Right cardiac atrium (tissue), 5 donors: ENCODE data around the gene AKR1A1. TPM values are rescaled to one million over a fixed set of nuclear protein-coding genes. Genes with fewer than 3 reads are reported as not detected.

Source experiments
- ATAC-seq, 2 donors: fragments of 200-7000 bp; cut with Tn5 transposase; one replicate each; pipeline versions ENCODE4 v1.8.0 to v1.9.1; 2020; ENCODE audit warnings: moderate library complexity in 2 of 2, mild to moderate bottlenecking in 1 of 2
- DNase-seq, 3 donors: peaks; one replicate each; pipeline ENCODE4 v3.0.0-alpha.2; 2020
- H3K27ac ChIP-seq: one replicate; pipeline ENCODE4 v1.5.1; 2013; ENCODE audit warnings: mild to moderate bottlenecking, low read length, control low read depth, moderate library complexity
- H3K27me3 ChIP-seq: one replicate; pipeline ENCODE4 v1.6.1; 2013; ENCODE audit not compliant: control insufficient read depth, insufficient read depth
- H3K4me1 ChIP-seq: one replicate; pipeline ENCODE4 v1.6.1; 2013; ENCODE audit warnings: low read length; ENCODE audit not compliant: control insufficient read depth, insufficient read depth
- H3K4me3 ChIP-seq: one replicate; pipeline ENCODE4 v1.5.1; 2013; ENCODE audit warnings: low read length, control low read depth
- H3K9me3 ChIP-seq: one replicate; pipeline ENCODE4 v1.6.1; 2013; ENCODE audit warnings: low read length; ENCODE audit not compliant: control insufficient read depth
- WGBS: extraction: QIAGEN DNeasy Blood & Tissue Kit; methylation state at CpG from one replicate; pipeline ENCODE4 v1.1.7; 2013; 5-methylcytosine and 5-hydroxymethylcytosine counted together
- intact Hi-C, 4 donors: fragments of 100-400 bp; cut with DNase I; formaldehyde crosslinking; loops; one replicate each; pipeline versions ENCODE4 v1.11.0 to v1.14.0; 2022 to 2023
- long read RNA-seq, 4 donors: library from polyadenylated mRNA; unstranded; transcript quantifications; one replicate each; pipeline ENCODE4 v2.0.0, GENCODE V29; 2020 to 2021
- polyA plus RNA-seq: library from polyadenylated mRNA; stranded (reverse); fragments of 200-250 nt; gene quantifications from one replicate; pipeline ENCODE4 v1.2.3, GENCODE V29; 2013
- total RNA-seq, 4 donors: library from RNA; stranded (reverse); fragmentation: NEBNext Ultra II Directional; extraction: Animal tissue kit (Norgen Biotek cat#: 25700); gene quantifications; one replicate each; pipeline ENCODE4 v1.2.1, GENCODE V29; 2021
- donor health status: healthy with polysubstance abuse.
- donor health status: DM: no; HTN: yes; CAD: no.
- donor health status: DM: no; HTN: no; CAD: no.
- donor health status: DM: no; HTN: yes; CAD: no; lungs with severe emphysema.
- donor health status: DM: yes; HTN: yes; CAD: no.

AKR1A1 gene
- 100 to 1,000 TPM in 1 of 4 donors, 10 to 100 TPM in 3; 67.3 to 106 (median 90.7) TPM for total RNA-seq
- 75.0 TPM for polyA plus RNA-seq
- long read RNA-seq, donor 1, transcript AKR1A1-214 (10 exons, 1,360 nt): minor isoform, 17 of 88 reads
- long read RNA-seq, donor 1, transcript AKR1A1-202 (10 exons, 1,818 nt): minor isoform, 12 of 88 reads
- long read RNA-seq, donor 1, transcript AKR1A1-201 (9 exons, 1,166 nt): major isoform, 37 of 88 reads
- long read RNA-seq, donor 1, partial matches to known transcripts: 6 of 88 reads
- long read RNA-seq, donor 1, other reads (novel, unspliced or antisense): 13 of 88 reads
- long read RNA-seq, donor 2, transcript AKR1A1-201 (9 exons, 1,166 nt): major isoform, 29 of 56 reads
- long read RNA-seq, donor 2, transcript AKR1A1-202 (10 exons, 1,818 nt): minor isoform, 10 of 56 reads
- long read RNA-seq, donor 2, transcript AKR1A1-214 (10 exons, 1,360 nt): minor isoform, 7 of 56 reads
- long read RNA-seq, donor 2, partial matches to known transcripts: 4 of 56 reads
- long read RNA-seq, donor 2, other reads (novel, unspliced or antisense): 5 of 56 reads
- long read RNA-seq, donor 3, transcript AKR1A1-214 (10 exons, 1,360 nt): minor isoform, 18 of 129 reads
- long read RNA-seq, donor 3, transcript AKR1A1-201 (9 exons, 1,166 nt): major isoform, 64 of 129 reads
- long read RNA-seq, donor 3, transcript AKR1A1-202 (10 exons, 1,818 nt): minor isoform, 25 of 129 reads
- long read RNA-seq, donor 3, partial matches to known transcripts: 5 of 129 reads
- long read RNA-seq, donor 3, other reads (novel, unspliced or antisense): 16 of 129 reads
- long read RNA-seq, donor 4, transcript AKR1A1-214 (10 exons, 1,360 nt): minor isoform, 7 of 38 reads
- long read RNA-seq, donor 4, transcript AKR1A1-201 (9 exons, 1,166 nt): major isoform, 16 of 38 reads
- long read RNA-seq, donor 4, transcript AKR1A1-202 (10 exons, 1,818 nt): minor isoform, 5 of 38 reads
- long read RNA-seq, donor 4, partial matches to known transcripts: 1 of 38 reads
- long read RNA-seq, donor 4, other reads (novel, unspliced or antisense): 9 of 38 reads

DNA sequence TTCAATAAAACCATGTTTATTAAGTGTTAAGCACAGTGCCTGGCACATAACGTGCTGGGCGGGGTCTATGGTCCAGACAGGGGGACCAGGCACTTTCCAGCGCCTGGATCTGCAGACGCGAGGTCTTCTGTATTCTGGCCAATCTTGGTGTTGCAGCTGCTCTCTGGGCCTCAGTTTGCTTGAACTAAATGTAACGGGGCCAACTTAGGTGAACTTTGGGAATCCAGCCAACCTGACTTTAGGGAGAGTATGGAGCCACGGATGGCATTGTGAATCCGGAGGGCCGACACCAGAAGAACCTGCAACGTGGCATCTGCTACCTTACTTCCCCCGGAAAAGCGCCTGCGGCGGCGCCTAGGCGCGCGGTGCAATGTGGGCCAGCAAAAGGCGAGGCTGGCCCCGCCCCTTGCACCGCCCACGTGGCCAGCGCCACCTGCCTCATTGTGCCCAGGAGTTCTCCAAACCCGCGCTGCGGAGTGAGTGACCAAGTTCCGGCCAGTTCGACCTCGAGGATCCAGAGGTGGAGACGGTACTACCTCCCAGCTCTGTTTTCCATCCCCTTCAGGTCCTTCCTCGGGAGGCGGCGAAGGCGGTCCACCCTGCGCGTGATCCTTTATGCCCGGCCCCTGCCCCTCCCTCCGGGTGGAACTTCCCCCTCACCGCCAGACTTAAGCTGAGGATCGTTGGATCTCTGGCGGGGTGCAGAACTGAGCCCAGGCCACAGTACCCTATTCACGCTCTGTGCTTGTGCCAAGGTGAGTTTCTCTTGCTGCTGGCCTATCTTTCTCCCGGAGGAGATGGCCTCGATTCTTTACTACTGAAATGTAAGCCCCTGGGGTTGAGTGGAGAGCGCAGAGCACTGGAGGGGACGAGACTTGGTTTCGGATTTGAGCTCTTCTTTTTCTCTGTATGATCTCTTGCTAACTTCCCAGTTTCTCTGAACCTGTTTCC, at the start of gene AKR1A1:
TSS of gene AKR1A1 (plus strand) at position 426 of the 951 bp plus-strand sequence. CDS start 10,969 bp downstream, outside the sequence.
- ATAC-seq: peak; percentile 98
- H3K9me3 ChIP-seq: no peaks in the 10 kb centered on the region
- WGBS: under 1% methylated on average over 47 of the region's 47 CpGs

DNA sequence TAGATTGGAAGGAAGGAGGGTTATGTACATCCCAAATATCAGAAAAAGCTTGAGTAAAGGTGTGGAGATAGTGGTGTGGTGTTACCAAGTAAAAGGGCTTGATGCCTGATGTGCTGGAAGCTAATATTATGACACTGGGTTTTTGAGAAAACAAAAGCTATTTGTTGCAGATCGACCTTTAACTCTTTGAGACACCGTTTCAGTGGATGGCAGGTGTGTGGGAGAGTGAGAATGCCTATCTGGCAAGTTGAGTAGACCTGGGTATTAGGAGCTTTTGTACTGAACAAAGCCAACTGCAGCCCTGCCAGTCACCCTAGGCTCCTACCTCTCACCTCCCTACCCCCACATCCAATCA, 49.1 kb upstream of the AKR1A1 start:
- Histone ChIP-seq H3K27me3 (no peaks in the 10 kb centered on the region), H3K4me1 (peaks cover 4% of the 10 kb centered on the region), H3K9me3 (no peaks in the 10 kb centered on the region), H3K4me3 (no peak overlapping the region), H3K27ac (no peak overlapping the region)
- ATAC-seq (no peak), DNase-seq (no peak)
- intact Hi-C loops: no loop called here
- 88% methylated on average over 2 of the region's 2 CpGs for WGBS

More for the DNA sequence above, at the start of gene AKR1A1:
- DNase-seq: peak; percentile 89 to 96 (median 95)
- Histone ChIP-seq H3K27ac (peak within 1 kb of the TSS; percentile 82), H3K27me3 (no peaks in the 10 kb centered on the region), H3K4me1 (no peaks in the 10 kb centered on the region), H3K4me3 (peak within 1 kb of the TSS; percentile 70)
- intact Hi-C loops: no loop called here

DNA sequence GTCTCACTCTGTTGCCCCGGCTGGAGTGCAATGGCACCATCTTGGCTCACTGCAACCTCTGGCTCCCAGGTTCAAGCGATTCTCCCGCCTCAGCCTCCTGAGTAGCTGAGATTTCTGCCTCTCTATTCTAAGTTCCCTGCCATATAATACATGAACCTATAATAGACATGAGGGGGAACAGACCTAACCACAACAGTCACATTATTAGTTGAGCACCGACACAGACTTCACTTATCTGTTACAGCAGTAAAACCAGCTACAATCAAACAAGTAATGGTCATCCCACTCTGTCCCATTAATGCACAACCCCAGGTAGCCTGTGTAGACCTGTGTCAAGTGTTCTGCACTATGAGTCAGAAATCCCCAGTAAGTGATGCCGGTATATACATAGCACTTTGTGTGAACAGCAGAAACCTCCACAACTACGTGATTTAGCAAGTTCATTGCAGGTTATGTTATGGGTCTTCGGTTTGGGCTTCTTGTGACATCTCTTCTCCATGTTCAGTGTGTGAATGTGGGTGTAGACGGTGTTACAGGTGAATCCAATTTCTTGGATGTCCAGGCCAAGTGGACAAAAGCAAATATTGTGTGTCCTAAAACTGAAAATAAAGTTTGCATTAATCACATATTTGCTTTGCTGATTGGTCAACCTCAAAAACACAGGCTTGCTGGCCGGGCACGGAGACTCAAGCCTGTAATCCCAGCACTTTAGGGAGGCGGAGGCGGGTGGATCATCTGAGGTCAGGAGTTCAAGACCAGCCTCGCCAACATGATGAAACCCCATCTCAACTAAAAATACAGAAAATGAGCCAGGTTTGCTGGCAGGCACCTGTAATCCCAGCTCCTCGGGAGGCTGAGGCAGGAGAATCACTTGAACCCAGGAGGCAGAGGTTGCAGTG, 46.9 kb upstream of the AKR1A1 start:
- H3K4me3 ChIP-seq: no peak overlapping the region
- ATAC-seq: no peak
- no peak overlapping the region for H3K27ac ChIP-seq
- WGBS: 95% methylated on average over 14 of the region's 14 CpGs
- intact Hi-C loops: no loop called here
- H3K4me1 ChIP-seq: peaks cover 4% of the 10 kb centered on the region
- DNase-seq: no peak
- H3K9me3 ChIP-seq: no peaks in the 10 kb centered on the region
- H3K27me3 ChIP-seq: no peaks in the 10 kb centered on the region

DNA sequence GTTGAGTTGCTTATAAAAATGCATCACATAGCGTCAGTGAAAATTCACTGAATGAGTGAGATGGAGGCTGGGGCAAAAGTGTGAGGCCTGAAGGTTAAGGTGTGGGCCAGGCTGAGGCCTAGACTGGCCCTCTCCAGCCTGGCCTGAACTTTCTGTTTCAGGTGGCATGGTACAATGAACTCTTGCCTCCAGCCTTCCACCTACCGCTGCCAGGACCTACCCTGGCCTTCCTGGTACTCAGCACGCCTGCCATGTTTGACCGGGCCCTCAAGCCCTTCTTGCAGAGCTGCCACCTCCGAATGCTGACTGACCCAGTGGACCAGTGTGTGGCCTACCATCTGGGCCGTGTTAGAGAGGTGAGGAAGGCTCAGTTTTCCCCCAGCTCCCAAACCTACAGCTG, 43.4 kb upstream of the AKR1A1 start:
- Histone ChIP-seq H3K9me3 (no peaks in the 10 kb centered on the region), H3K27ac (no peak overlapping the region), H3K4me3 (no peak overlapping the region), H3K4me1 (no peaks in the 10 kb centered on the region), H3K27me3 (no peaks in the 10 kb centered on the region)
- DNase-seq (no peak), ATAC-seq (no peak)
- WGBS: 91% methylated on average over 6 of the region's 6 CpGs
- intact Hi-C loops: loop anchor here in 2 of 4 donors (5.0 kb wide), 1 partner anchor 60 kb away; no protein-coding TSS in a partner anchor

DNA sequence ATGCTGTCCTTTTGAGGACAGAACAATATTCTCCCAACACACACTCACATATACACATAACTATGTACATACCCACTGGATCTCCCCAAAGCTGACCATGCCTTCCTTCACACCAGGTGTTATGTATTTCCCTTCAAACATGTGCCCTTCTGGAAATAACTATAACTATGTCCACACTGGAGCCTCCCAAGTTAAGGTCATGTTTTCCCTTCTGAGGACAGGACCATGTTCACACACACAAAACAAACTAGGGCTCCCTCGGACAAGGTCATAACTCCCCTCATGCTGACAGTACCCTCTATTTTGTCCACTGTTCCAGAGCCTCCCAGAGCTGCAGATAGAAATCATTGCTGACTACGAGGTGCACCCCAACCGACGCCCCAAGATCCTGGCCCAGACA, 42.7 kb upstream of the AKR1A1 start:
- DNase-seq: no peak
- Histone ChIP-seq H3K27me3 (no peaks in the 10 kb centered on the region), H3K4me3 (no peak overlapping the region), H3K9me3 (no peaks in the 10 kb centered on the region), H3K27ac (peak overlapping the region; percentile 62), H3K4me1 (no peaks in the 10 kb centered on the region)
- WGBS: 80% methylated on average over 4 of the region's 4 CpGs
- intact Hi-C loops: loop anchor here in 2 of 4 donors (5.0 kb wide), 1 partner anchor 59 kb away; no protein-coding TSS in a partner anchor
- no peak for ATAC-seq

DNA sequence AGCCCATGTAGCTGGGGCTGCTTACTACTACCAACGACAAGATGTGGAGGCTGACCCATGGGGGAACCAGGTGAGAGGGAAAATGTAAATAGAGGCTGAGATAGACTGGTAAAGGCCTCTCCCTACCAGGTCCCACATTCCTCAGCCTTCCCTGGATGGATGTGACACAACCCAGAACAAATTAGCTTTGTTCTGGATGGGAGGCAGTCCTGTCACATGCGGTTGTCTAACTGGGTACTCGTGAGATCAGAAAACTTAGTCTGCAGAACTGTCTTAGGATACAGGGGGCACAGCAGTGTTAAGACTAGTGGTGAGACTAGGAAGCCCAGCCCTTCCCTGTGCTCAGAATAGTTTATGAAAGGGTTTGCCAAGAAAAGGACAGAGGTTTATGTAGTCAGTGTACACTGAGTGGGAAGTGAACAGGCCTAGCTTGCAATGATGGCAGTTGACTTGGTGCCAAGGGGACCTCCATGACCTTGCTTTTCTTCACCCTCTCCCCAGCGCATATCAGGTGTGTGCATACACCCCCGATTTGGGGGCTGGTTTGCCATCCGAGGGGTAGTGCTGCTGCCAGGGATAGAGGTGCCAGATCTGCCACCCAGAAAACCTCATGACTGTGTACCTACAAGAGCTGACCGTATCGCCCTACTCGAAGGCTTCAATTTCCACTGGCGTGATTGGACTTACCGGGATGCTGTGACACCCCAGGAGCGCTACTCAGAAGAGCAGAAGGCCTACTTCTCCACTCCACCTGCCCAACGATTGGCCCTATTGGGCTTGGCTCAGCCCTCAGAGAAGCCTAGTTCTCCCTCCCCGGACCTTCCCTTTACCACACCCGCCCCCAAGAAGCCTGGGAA, 42.1 kb upstream of the AKR1A1 start:
- WGBS: 57% methylated on average over 15 of the region's 15 CpGs

DNA sequence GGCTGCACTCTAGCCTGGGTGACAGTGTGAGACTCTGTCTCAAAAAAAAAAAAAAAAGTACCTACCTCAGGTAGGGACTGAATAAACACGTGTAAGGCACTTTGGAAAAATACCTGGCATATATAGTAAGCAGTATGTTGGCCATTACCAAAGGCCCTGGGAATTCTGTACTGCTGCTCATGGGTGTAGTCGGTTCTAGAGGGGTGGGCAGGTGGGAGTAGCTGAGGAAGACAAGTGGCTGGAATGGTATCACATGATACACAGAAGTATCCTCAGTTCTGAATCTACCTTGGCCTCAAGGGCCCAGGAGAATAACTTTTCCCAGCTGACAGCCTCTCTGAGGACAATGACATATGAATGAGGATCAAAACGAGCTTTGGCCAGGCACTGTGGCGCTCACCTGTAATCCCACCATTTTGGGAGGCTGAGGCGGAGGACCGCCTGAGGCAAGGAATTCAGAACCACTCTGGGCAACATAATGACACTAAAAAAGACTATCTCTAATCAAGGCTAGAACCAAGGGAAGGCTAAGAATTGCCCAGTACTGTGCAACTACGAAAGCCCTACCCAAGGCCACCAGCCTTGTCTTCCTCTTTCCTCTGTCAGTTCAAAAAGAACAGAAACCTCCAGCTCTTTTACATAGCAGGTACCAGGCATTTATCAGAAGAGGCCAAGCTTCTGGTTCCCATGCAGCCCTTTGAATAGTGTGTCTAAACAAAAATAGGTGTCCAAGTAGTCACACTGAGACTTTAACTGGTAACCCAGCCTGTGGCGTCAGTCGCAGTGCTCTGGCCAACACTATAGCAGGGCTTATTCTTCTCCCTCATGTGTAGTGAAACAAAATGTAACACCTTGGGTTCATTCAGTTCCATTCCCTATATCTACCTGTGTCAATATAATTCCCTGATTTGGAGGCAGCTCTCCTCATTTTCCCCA, 40.3 kb upstream of the AKR1A1 start:
- no peaks in the 10 kb centered on the region for H3K27me3 ChIP-seq
- ATAC-seq (no peak), DNase-seq (no peak)
- intact Hi-C loops: loop anchor here in 2 of 4 donors (5.0 to 10.0 kb wide), 3 partner anchors 47 to 62 kb away; no protein-coding TSS in a partner anchor
- 65% methylated on average over 9 of the region's 9 CpGs for WGBS
- H3K4me3 ChIP-seq: no peak overlapping the region
- H3K9me3 ChIP-seq: no peaks in the 10 kb centered on the region
- no peaks in the 10 kb centered on the region for H3K4me1 ChIP-seq
- H3K27ac ChIP-seq: no peak overlapping the region

More for the DNA sequence above, 42.1 kb upstream of the AKR1A1 start:
- Histone ChIP-seq H3K27me3 (no peaks in the 10 kb centered on the region), H3K4me1 (no peaks in the 10 kb centered on the region), H3K9me3 (no peaks in the 10 kb centered on the region), H3K27ac (peak overlapping the region; percentile 62), H3K4me3 (no peak overlapping the region)
- intact Hi-C loops: loop anchor here in 2 of 4 donors (5.0 kb wide), 1 partner anchor 59 kb away; no protein-coding TSS in a partner anchor
- DNase-seq (peak; percentile 34 to 73 (median 70)), ATAC-seq (peak; percentile 68 to 76)

DNA sequence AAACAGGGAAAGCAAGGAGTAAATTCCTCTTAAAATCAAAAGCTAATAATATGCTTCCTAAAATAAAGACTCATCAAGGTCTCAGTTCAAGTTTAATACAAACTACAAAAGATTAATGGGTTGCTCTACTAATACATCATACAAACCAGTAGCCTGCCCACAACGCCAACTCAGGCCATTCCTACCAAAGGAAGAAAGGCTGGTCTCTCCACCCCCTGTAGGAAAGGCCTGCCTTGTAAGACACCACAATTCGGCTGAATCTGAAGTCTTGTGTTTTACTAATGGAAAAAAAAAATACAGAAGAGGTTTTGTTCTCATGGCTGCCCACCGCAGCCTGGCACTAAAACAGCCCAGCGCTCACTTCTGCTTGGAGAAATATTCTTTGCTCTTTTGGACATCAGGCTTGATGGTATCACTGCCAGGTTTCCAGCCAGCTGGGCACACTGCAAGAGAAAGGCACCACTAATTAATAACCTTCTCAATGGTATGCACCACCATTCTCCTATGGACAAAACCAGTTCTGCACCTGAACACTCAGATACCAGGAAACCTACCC, 39.6 kb upstream of the AKR1A1 start:
- H3K4me3 ChIP-seq: no peak overlapping the region
- 85% methylated on average over 4 of the region's 4 CpGs for WGBS
- no peaks in the 10 kb centered on the region for H3K4me1 ChIP-seq
- H3K27ac ChIP-seq: no peak overlapping the region
- DNase-seq (no peak), ATAC-seq (no peak)
- H3K27me3 ChIP-seq: no peaks in the 10 kb centered on the region
- intact Hi-C loops: loop anchor here in 2 of 4 donors (5.0 to 10.0 kb wide), 3 partner anchors 46 to 61 kb away; no protein-coding TSS in a partner anchor
- no peaks in the 10 kb centered on the region for H3K9me3 ChIP-seq
